Hematopoietic multipotent progenitor cell (in vitro differentiated cells): ENCODE data around the gene DGKG. TPM values are rescaled to one million over a fixed set of nuclear protein-coding genes. Genes with fewer than 3 reads are reported as not detected.

Source experiments
- DNase-seq, 3 donors: peaks; one replicate each; pipeline ENCODE4 v3.0.0-alpha.2; 2011 to 2015; ENCODE audit warnings: low read depth in 2 of 3, low spot score in 2 of 3
- total RNA-seq: library from RNA; depleted of rRNA; stranded (reverse); fragments of >200 nt; gene quantifications from one replicate; pipeline ENCODE4 v1.2.3, GENCODE V29; 2012

DGKG gene
- total RNA-seq, 1 donor = 6.2 TPM

DNA sequence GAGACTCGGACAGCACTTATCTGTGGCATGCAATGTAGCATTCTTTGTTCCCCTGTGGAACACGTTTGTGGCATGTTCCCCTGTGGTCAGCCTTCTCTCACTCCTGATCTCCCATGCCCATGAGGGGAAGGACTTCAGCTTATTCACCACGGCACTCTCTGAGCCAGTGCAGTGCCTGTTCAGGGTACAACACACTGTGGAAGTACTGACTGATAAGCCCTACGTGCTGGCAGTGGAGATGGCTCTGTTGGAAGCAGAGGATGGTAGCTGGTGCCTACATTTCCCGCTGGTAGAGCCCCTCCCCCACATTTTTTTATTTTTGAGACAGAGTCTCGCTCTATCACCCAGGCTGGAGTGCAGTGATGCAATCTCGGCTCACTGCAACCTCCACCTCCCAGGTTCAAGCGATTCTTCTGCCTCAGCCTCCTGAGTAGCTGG is 209.7 kb downstream of the DGKG start:
- no peak for DNase-seq

- peak in 1 of 3 donors; percentile 51 for DNase-seq
Measured at GRCh38 chr3:186151077-186151971, 210.7 kb downstream of the DGKG start.

- no peak for DNase-seq
Measured at GRCh38 chr3:186150041-186150830, 211.8 kb downstream of the DGKG start.

DNA sequence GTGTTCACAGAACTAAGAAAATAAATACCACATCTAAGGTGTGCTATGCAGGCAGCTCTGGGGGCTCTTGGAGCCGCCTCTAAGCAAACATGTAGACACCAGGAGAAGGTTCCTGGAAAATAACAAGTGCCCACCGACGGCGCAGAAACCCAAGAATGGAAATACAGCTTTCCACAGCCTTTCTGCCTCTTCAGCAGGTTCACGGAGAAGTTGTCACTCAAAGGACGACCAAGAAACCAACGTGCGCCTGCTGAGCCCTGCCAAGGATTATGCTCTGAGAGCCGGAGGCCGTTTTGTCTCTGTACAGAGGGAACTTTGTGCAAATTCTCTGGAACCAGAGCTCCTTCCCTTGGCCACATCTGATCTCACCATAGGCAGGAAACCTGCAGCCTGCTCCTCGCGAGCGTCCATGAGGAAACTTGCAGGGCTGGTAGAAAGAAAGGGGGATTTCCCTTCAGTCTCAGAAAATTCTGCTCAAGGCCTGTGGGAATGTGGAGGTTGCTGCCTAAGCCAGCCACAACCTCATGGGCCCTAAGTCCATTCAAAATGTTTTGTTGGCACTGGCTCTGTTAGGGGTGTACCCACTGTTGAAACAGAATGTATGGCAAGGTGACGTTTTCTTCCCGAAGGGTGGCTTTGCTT is 212.6 kb downstream of the DGKG start:
- DNase-seq = no peak

DNA sequence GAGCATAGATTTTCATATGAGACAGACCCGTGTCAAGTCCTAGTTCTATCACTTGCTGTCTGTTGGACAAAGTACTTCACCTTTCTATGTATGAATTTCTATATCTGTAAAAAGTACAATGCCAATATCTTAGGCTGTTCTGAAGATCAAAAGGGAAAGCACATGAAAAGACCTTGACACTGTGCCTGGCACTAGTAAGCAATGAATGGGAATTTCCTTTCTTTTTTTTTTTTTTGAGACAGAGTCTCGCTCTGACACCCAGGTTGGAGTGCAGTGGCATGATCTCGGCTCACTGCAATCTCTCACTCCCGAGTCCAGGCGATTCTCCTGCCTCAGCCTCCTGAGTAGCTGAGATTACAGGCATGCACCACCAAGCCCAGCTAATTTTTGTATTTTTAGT is 217.8 kb downstream of the DGKG start:
- no peak for DNase-seq

- no peak for DNase-seq
Measured at GRCh38 chr3:186143250-186143649, 218.8 kb downstream of the DGKG start.

- DNase-seq = peak in 1 of 3 donors; percentile 55
Measured at GRCh38 chr3:186142393-186142932, 219.6 kb downstream of the DGKG start.

- DNase-seq = no peak
Measured at GRCh38 chr3:186141790-186142189, 220.2 kb downstream of the DGKG start.

DNA sequence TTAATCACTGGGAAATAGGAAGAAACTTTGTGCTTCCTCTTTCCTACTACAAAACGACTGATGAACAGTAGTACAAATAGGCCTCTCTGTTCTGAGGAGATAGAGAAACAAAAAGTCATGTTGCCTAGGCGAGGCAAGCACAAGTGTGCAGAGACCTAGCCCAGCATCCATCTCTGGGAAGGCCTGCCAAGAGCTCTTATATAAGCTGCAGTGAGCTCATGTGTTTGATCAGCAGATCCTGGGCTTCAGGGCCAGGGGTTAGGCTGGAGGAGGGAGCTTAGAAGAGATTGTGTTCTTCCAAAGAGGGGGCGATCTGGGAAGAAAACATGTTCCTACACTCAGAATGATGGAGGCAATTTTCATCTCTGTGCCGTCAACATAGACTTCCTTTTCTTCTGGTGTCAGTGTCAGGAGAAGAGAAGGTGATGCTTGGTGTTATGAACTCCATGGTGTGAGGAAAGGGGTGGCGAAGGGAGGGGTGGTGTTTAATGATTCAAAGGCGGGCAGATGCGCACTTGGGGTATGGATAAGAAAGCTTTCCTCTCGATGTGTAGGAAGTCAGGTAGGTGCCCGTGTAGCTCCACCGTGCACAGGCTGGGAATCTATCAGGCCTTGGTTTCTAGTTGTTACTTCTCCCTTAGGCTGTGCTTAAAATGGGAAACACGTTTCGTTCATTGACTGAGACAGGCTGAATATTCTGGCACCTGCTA is 223.6 kb downstream of the DGKG start:
- no peak for DNase-seq

GRCh38 chr3:186137051-186137685 is 224.9 kb downstream of the DGKG start:
- no peak for DNase-seq

DNA sequence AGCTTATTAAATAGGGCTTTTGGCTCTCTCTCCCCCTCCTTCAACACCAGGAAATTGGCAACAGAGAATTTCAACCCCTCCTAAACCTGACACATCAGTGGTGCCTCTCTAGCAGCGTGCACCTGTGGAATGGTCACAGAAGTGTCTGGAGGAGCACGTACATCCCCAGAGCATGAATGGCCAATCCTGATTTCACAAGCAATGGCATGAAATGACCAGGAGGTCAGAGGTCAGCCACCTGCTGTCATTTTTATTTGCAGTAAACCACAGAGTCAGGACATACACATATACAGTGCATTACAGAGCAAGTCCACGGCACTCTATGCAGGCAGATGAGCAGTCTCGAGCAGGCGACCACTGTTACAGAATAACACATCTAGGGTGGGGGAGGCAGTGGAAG is 228.1 kb downstream of the DGKG start:
- no peak for DNase-seq

DNA sequence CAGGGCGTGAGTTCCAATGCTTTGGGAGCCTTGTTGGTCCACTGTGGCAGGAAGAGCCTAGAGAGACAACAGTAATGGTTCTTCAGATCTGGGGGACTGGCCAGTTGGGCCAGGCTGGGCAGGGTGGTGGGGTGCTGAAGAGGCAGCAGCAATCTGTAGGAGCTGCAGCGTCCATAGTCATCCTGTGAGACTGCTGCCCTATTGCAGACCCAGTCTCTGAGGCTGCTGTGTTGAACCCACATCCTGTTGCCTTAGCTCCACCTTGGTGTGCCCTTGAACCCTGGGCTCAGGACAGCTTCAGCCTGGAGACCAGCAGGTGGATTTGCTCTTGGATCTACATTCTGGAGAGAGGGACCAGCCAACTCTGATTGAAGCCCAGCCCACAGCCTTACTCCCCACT is 229.5 kb downstream of the DGKG start:
- DNase-seq = no peak

DNA sequence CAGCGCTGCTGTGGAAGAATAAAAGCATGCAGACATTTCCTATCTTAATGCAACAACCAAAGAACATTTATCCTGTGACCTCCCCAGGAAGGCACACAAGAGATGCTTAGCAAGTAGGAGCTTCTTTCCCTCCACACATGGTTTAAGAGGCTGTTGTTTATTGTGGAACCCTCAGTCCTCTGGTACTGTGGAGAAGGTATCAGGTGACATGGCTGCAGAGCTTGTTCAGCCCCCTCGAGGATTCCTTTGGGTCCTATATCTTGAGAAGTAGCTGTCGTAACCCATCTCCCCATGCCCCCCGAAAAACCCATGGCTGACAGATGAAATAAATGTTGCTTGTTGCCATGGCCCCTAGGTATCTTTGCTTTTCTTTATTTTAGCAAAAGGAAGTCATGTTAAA is 232.8 kb downstream of the DGKG start:
- no peak for DNase-seq

DNA sequence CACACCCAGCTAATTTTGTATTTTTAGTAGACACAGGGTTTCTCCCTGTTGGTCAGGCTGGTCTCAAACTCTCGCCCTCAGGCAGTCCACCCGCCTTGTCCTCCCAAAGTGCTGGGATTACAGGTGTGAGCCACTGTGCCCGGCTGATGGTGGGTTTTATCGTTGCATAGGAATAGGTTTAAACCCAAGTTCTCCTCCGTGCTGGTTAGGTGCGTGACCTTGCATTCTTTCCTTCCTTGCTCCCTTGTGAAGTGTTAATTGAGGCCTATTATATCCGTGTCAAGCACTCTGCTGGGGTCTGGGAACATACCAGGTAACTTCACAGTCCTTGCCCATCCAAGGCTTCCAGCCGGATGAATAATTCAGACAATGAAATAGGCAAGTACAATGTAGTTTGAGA is 233.9 kb downstream of the DGKG start:
- DNase-seq = no peak

DNA sequence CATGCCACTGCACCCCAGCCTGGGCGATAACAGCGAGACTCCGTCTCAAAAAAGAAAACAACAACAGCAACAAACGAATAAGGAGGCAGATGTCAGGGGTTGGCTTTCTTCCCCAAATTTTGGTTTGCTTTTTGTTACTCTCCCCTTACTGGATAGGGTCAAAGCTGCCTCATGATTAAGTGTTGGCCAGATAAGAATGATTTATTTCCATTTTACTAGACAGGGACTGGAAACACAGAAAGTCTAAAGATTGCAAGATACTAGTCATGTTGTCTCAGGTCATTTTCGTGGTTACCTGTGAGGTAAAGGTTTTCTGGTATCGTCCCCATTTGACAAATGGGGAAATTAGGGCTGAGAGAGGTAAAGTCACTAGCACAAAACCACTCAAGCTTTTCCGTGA is 234.6 kb downstream of the DGKG start:
- DNase-seq = no peak

- no peak for DNase-seq
Measured at GRCh38 chr3:186125118-186125517, 236.9 kb downstream of the DGKG start.

DNA sequence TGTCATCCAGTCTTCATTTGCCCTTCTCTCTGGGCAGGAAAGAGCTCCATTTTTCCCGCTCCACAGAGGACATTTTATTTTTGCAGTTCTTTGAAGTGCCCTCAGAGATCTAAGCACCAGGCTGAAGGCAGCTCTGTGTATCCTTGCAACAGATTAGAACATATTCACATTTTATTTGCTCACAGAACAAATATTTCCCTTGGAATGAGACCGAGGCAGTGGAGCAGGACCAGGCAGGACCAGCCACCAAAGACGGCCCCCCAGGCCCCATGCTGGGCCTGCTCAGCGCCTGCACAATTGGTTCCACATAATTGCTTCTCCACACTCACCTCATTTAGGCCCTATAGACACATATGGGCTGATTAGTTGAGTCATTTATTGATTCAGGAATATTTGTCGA is 237.4 kb downstream of the DGKG start:
- DNase-seq = no peak

- no peak for DNase-seq
Measured at GRCh38 chr3:186123012-186123411, 239.0 kb downstream of the DGKG start.

DNA sequence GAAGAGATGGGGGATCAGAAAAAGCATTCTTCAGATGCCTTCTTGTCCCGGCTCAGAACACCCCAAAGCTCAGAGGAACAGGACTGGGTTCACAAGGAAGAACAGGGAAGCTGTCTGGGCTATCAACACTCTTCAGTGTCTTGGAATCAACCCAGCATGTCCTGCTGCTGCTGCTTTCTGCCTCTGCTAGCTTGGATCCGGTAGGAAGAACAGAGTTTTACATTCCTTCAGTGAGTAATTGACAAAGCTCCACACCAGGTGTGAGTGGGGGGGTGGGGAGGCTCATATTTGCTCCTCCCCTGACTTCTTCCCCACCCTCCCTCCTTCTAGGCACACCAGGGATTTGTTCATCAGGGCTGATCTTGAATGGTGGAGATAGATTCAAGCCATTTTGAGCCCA is 240.1 kb downstream of the DGKG start:
- DNase-seq = no peak

GRCh38 chr3:186121278-186121677 is 240.8 kb downstream of the DGKG start:
- DNase-seq = no peak
